ENCODE data around the gene OSBPL10.

DNA sequence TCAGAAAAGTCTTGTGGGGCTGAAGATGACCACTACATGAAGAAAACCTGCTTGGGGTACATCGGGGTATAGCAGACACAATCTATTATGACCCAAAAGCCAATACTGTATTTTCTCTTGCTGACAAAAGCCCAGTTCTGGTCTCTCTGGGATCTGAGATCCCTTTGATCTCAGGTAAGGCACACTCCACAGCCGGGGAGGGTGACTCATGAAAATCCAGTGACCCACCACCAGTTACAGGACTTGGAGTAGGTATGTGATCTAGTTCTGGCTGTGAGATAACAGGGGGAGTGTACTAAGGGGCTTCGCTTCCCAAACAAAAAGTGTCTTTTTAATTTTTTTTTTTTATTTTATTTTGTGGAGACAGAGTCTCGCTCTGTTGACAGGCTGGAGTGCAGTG lies 255.1 kb downstream of the OSBPL10 start:
- TF ChIP-seq, protein P1, sequence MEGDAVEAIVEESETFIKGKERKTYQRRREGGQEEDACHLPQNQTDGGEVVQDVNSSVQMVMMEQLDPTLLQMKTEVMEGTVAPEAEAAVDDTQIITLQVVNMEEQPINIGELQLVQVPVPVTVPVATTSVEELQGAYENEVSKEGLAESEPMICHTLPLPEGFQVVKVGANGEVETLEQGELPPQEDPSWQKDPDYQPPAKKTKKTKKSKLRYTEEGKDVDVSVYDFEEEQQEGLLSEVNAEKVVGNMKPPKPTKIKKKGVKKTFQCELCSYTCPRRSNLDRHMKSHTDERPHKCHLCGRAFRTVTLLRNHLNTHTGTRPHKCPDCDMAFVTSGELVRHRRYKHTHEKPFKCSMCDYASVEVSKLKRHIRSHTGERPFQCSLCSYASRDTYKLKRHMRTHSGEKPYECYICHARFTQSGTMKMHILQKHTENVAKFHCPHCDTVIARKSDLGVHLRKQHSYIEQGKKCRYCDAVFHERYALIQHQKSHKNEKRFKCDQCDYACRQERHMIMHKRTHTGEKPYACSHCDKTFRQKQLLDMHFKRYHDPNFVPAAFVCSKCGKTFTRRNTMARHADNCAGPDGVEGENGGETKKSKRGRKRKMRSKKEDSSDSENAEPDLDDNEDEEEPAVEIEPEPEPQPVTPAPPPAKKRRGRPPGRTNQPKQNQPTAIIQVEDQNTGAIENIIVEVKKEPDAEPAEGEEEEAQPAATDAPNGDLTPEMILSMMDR (conservative IDR thresholded peaks at IDR 0.05; ENCODE audit: low read depth, low read length) = no peak
- TF ChIP-seq EZH2 (IDR thresholded peaks at IDR 0.05; ENCODE audit: borderline replicate concordance, low read depth, low read length, poor library complexity, severe bottlenecking) = no peak
